OCI-LY7 (cell line): ENCODE results near the gene YWHAQ. TPM values are rescaled to one million over a fixed set of nuclear protein-coding genes. Genes with fewer than 3 reads are reported as not detected.

ENCODE experiments used
- BruUV-seq: library from RNA; stranded (reverse); fragments of 400-500 nt; replicated peaks from 2 replicates; lab custom pipeline; 2021; lab: Mats Ljungman, UMichigan
- CTCF ChIA-PET: fragments of 300-600 bp; sonication (Branson Sonifier 250); formaldehyde crosslinking; loops from one replicate; lab custom pipeline; 2022; ENCODE audit warnings: antibody characterized with exemption; ENCODE audit not compliant: unreplicated experiment; lab: Charles Lee
- POLR2A ChIA-PET: fragments of 300-600 bp; sonication (Branson Sonifier 250); formaldehyde crosslinking; loops from one replicate; lab custom pipeline; 2022; ENCODE audit warnings: antibody characterized with exemption; lab: Charles Lee
- DNase-seq: peaks from one replicate; pipeline ENCODE4 v3.0.0-alpha.2; 2015; ENCODE audit warnings: low spot score
- H2AFZ ChIP-seq: fragments of 200-600 bp; sonication (generic), shearing (Covaris generic); 2 replicates; pipeline ENCODE4 v1.6.1; 2014; ENCODE audit warnings: mild to moderate bottlenecking, antibody characterized with exemption, low read length, moderate library complexity
- H3K27ac ChIP-seq: fragments of 200-600 bp; sonication (generic); 2 replicates; pipeline ENCODE4 v1.5.1; 2014; ENCODE audit warnings: mixed run types, low read depth, mild to moderate bottlenecking, moderate library complexity, low read length, inconsistent platforms; ENCODE audit not compliant: poor library complexity, severe bottlenecking
- H3K36me3 ChIP-seq: fragments of 200-600 bp; sonication (generic); 2 replicates; pipeline ENCODE4 v1.6.1; 2014; ENCODE audit warnings: mild to moderate bottlenecking, antibody characterized with exemption, low read length, moderate library complexity, mixed read lengths; ENCODE audit not compliant: insufficient read depth
- H3K4me1 ChIP-seq: fragments of 200-600 bp; sonication (generic); 2 replicates; pipeline ENCODE4 v1.5.1; 2014; ENCODE audit warnings: mild to moderate bottlenecking, low read length; ENCODE audit not compliant: insufficient read depth, poor library complexity, severe bottlenecking
- H3K4me2 ChIP-seq: fragments of 200-600 bp; sonication (generic); 2 replicates; pipeline ENCODE4 v1.6.1; 2014; ENCODE audit warnings: mild to moderate bottlenecking, low read length
- H3K4me3 ChIP-seq: fragments of 200-600 bp; sonication (generic); 2 replicates; pipeline ENCODE4 v1.5.1; 2014; ENCODE audit warnings: mild to moderate bottlenecking, low read depth, low read length; ENCODE audit not compliant: poor library complexity, severe bottlenecking
- H3K79me2 ChIP-seq: fragments of 200-600 bp; sonication (generic); 2 replicates; pipeline ENCODE4 v1.6.1; 2016; ENCODE audit warnings: low read depth, mild to moderate bottlenecking, low read length, moderate library complexity, mixed read lengths; ENCODE audit not compliant: insufficient read depth
- H3K9me2 ChIP-seq: fragments of 200-600 bp; sonication (generic); 2 replicates; pipeline ENCODE4 v1.6.1; 2016; ENCODE audit warnings: mild to moderate bottlenecking, low read length, mixed read lengths; ENCODE audit not compliant: insufficient read depth
- H3K9me3 ChIP-seq: fragments of 200-600 bp; sonication (generic); 2 replicates; pipeline ENCODE4 v1.6.1; 2014; ENCODE audit warnings: mild to moderate bottlenecking, mixed run types, low read length, mixed read lengths
- H4K20me1 ChIP-seq: fragments of 200-600 bp; sonication (generic); 2 replicates; pipeline ENCODE4 v1.6.1; 2014; ENCODE audit warnings: mild to moderate bottlenecking, antibody characterized with exemption, low read length, moderate library complexity, mixed read lengths; ENCODE audit not compliant: insufficient read depth
- CTCF ChIP-seq: fragments of 200-600 bp; sonication (generic); conservative IDR thresholded peaks from 2 replicates; pipeline ENCODE4 v1.5.1; 2014; ENCODE audit warnings: mild to moderate bottlenecking, antibody characterized with exemption, low read length, moderate library complexity, mixed read lengths
- EZH2phosphoT487 ChIP-seq: fragments of 200-600 bp; sonication (generic); IDR thresholded peaks from 2 replicates; pipeline ENCODE4 v1.6.1; 2018; ENCODE audit warnings: low read depth, borderline replicate concordance, mild to moderate bottlenecking, mixed run types, antibody characterized with exemption, low read length, moderate library complexity, mixed read lengths
- intact Hi-C: fragments of 100-400 bp; cut with micrococcal nuclease; formaldehyde crosslinking; loops from one replicate; pipeline ENCODE4 v1.10.0; 2022; ENCODE audit not compliant: unreplicated experiment
- total RNA-seq, 2 experiments: library from RNA; depleted of rRNA in 1 of 2; stranded (reverse); fragments of >200 nt in 1 of 2; shearing (Covaris generic) in 1 of 2; gene quantifications; 2 replicates each; pipeline ENCODE4 v1.2.3, GENCODE V29; 2014 to 2022

The YWHAQ gene
- total RNA-seq, 2 experiments from 2014 or later: 181 to 252 TPM

GRCh38 chr2:9547262-9547991 is 83.4 kb downstream of the YWHAQ start:
- Histone ChIP-seq H3K4me1 (peaks cover 91% of the 10 kb centered on the region), H3K27ac (peak overlapping the region; percentile 97), H2AFZ (no peak overlapping the region), H3K36me3 (peaks cover 17% of the 10 kb centered on the region), H3K9me3 (no peaks in the 10 kb centered on the region), H4K20me1 (peaks cover 4% of the 10 kb centered on the region; the same call in 1 of the 2 replicates), H3K4me2 (peak overlapping the region; percentile 85), H3K9me2 (no peaks in the 10 kb centered on the region), H3K79me2 (peaks cover 100% of the 10 kb centered on the region), H3K4me3 (peak overlapping the region; percentile 89)
- no TSS peak for BruUV-seq
- TF ChIP-seq CTCF (no peak), EZH2phosphoT487 (no peak)
- intact Hi-C loops: loop anchor here (10.0 kb wide), 1 partner anchor 963 kb away; no protein-coding TSS in a partner anchor
- ChIA-PET POLR2A (interaction anchor here (0.6 to 4.0 kb wide), 7 partner anchors 8 to 1685 kb away, joined by 3 to 33 read pairs (median 4); partner anchors contain the start of gene YWHAQ), CTCF (no interaction called here)
- no peak for DNase-seq

- ChIA-PET CTCF (no interaction called here), POLR2A (interaction anchor here (0.6 to 5.6 kb wide), 4 partner anchors 9 to 114 kb away, joined by 3 to 50 read pairs (median 4); partner anchors contain the start of gene ADAM17)
- H3K36me3 ChIP-seq: peaks cover 35% of the 10 kb centered on the region
- no peaks in the 10 kb centered on the region for H4K20me1 ChIP-seq
- BruUV-seq: no TSS peak
- peaks cover 100% of the 10 kb centered on the region for H3K79me2 ChIP-seq
- peaks cover 99% of the 10 kb centered on the region for H3K4me1 ChIP-seq
- DNase-seq: no peak
- peak overlapping the region; percentile 50 for H3K4me3 ChIP-seq
- no peaks in the 10 kb centered on the region for H3K9me3 ChIP-seq
- TF ChIP-seq CTCF: no peak
- TF ChIP-seq EZH2phosphoT487: no peak
- H3K9me2 ChIP-seq: no peaks in the 10 kb centered on the region
- intact Hi-C loops: loop anchor here (10.0 kb wide), 1 partner anchor 961 kb away; no protein-coding TSS in a partner anchor
- H3K4me2 ChIP-seq: peak overlapping the region; percentile 85
- H3K27ac ChIP-seq: peak overlapping the region; percentile 97
- no peak overlapping the region for H2AFZ ChIP-seq
Measured at GRCh38 chr2:9545502-9545901, 85.3 kb downstream of the YWHAQ start.
